Omental fat pad (tissue), 4 donors: ENCODE measurements around the gene KLHDC7B. TPM values are rescaled to one million over a fixed set of nuclear protein-coding genes. Genes with fewer than 3 reads are reported as not detected.

Experiments used
- ATAC-seq: fragments of 150-250 bp; one replicate; pipeline ENCODE4 v1.9.1; 2016; ENCODE audit warnings: mild to moderate bottlenecking, moderate library complexity; ENCODE audit not compliant: low FRiP score
- DNase-seq: peaks from one replicate; pipeline ENCODE4 v3.0.0-alpha.2; 2019; ENCODE audit warnings: low spot score
- CTCF ChIP-seq, 3 donors: fragments of 450-650 bp; IDR thresholded peaks; one replicate each; pipeline ENCODE4 v1.5.1; 2016 to 2017; ENCODE audit warnings: antibody characterized with exemption in 3 of 3, mild to moderate bottlenecking in 3 of 3, moderate library complexity in 2 of 3
- total RNA-seq, 4 donors: library from RNA; depleted of rRNA; stranded (reverse); fragments of >200 nt; gene quantifications; one replicate each; pipeline ENCODE4 v1.1.0, GENCODE V29; 2016

Gene KLHDC7B
- total RNA-seq, 4 donors from 2014 or later: 0.48 TPM; not detected in 3

GRCh38 chr22:50581031-50581949 is 35.6 kb downstream of the KLHDC7B start:
- DNase-seq: no peak
- no peak for ATAC-seq
- no peak for TF ChIP-seq CTCF (IDR thresholded peaks at IDR 0.05)

GRCh38 chr22:50581950-50582492 is 36.3 kb downstream of the KLHDC7B start:
- ATAC-seq: no peak
- TF ChIP-seq CTCF (IDR thresholded peaks at IDR 0.05): no peak
- DNase-seq: no peak

GRCh38 chr22:50582493-50583293 is 37.0 kb downstream of the KLHDC7B start, which contains the start of gene CHKB:
CHKB (minus strand) TSS chr22:50582849; CDS start chr22:50582781, 68 bp downstream.
- peak; percentile 99 for ATAC-seq
- DNase-seq: peak; percentile 90

DNA sequence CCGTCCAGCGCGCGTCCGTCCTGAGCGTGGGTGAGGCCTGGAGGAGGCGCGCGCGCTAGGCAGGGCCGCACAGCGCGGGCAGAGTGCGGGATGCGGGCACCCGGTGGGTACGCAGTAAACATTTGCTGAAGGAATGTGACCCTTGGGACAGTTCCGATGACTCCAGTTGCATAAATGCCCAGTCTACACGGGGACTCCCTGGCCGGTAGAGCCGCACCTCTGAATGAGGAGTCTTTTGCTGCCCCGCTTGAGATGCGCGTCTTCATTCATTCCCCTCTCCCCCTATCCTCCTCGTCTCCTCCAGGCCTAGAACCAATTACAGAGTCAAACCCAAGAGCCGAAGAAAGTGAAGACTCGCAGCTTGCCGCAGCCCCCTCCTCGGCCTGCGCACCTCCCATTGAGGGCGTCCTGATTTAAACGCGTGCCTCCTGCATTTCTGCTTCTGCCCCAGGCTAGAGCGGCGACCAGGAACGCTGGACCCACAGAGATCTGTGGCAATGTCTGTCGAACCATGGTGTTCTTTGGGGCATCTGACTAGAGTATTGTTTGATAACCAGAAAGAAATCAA is 37.7 kb downstream of the KLHDC7B start:
- no peak for TF ChIP-seq CTCF (IDR thresholded peaks at IDR 0.05)
- ATAC-seq: peak; percentile 24
- DNase-seq: no peak

More at GRCh38 chr22:50582493-50583293, 37.0 kb downstream of the KLHDC7B start, which contains the start of gene CHKB:
- TF ChIP-seq CTCF (IDR thresholded peaks at IDR 0.05): no peak

DNA sequence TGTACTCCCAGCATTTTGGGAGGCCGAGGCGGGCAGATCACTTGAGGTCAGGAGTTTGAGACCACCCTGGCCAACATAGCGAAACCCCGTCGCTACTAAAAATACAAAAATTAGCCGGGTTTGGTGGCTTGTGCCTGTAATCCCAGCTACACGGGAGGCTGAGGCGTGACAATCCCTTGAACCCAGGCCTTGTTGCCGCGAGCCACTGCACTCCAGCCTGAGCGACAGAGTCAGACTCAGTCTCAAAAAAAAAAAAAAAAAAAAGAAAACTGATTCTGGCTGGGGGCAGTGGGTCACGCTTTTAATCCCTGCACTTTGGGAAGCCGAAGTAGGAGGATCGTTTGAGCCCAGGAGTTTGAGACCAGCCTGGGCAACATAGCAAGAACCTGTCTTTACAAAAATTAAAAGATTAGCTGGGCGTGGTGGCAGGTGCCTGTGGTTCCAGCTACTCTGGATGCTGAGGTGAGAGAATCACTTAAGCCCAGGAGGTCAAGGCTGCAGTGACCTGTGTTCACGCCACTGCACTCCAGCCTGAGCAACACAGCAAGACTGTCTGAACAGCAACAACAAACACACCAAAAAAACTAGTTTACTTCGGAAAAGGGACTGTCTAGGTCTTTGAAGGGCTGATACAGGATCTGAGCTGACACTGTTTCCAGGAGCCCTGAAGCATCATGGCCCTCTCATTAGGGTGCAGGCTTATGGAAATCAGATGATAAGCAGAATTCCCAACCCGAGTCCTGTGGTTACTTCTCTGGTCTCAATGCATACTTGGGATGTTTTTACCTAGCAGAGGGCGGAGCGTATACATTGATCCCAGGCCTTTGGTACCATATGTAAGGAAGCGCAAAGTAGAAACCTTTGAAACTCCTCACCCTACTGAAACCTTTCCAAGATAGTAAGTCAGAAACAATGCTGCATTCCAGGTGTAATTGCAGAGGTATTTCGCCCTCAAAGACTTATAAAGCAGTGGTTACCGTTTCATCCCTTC is 38.7 kb downstream of the KLHDC7B start:
- ATAC-seq (no peak), DNase-seq (no peak)
- no peak for TF ChIP-seq CTCF (IDR thresholded peaks at IDR 0.05)

DNA sequence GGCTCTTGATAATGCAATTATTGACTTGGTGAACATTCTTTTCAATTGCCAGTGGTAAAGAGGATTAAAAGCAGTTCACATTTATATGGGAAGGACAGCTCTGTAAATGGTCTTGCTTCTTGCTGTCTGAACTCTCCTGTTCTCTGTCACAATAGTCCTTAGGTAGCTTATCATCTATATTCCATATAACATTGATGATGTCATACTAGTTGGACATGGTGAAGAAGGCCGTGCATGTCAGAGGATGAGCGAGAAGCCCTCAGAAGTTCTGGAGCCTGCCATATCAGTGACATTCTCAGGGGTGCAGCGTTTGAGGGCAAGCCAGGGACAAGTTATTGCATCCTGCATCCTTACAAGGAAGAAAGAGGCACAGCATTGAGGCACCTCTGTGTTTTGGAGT is 39.5 kb downstream of the KLHDC7B start:
- no peak for TF ChIP-seq CTCF (IDR thresholded peaks at IDR 0.05)
- no peak for ATAC-seq
- no peak for DNase-seq
